ENCODE measurements around the gene ARIH2. TPM values are rescaled to one million over a fixed set of nuclear protein-coding genes. Genes with fewer than 3 reads are reported as not detected.

The ARIH2 gene
- total and polyA plus RNA-seq, 9 of the 15 experiments (the other 6 are each of a cell fraction or from before 2014, with no cell fraction given), result 27.0 to 120 (median 108) TPM

- TF ChIP-seq ZBTB34 (CRISPR knock-in tag; IDR thresholded peaks at IDR 0.05) (no peak), HMBOX1 (IDR thresholded peaks at IDR 0.05) (no peak), MAX (CRISPR knock-in tag; IDR thresholded peaks at IDR 0.05) (peak; percentile 78), PHB2 (IDR thresholded peaks at IDR 0.05; ENCODE audit: low read depth) (no peak), GTF2F1 (IDR thresholded peaks at IDR 0.05; ENCODE audit: low read depth, low read length) (no peak), DMBX1 (CRISPR knock-in tag; IDR thresholded peaks at IDR 0.05; ENCODE audit: borderline replicate concordance) (0 out of 2 replicates have a peak, but pooled peaks have one; percentile 35), SRF (CRISPR knock-in tag; IDR thresholded peaks at IDR 0.05) (no peak), RNF219 (CRISPR knock-in tag; IDR thresholded peaks at IDR 0.05) (no peak), DDX20 (tag; IDR thresholded peaks at IDR 0.05; ENCODE audit: low read depth) (no peak), ZNF316 (IDR thresholded peaks at IDR 0.05) (no peak), XRCC3 (IDR thresholded peaks at IDR 0.05) (no peak), ZNF518B (CRISPR knock-in tag; IDR thresholded peaks at IDR 0.05) (no peak), LEF1 (IDR thresholded peaks at IDR 0.05) (no peak), ZNF75A (CRISPR knock-in tag; IDR thresholded peaks at IDR 0.05) (0 out of 2 replicates have a peak, but pooled peaks have one; percentile 17), FOXK2 (conservative IDR thresholded peaks at IDR 0.05 in 1 of 2, IDR thresholded peaks at IDR 0.05 in 1 of 2; ENCODE audit: low read depth in 2 of 2) (no peak), SREBF1 (IDR thresholded peaks at IDR 0.05; ENCODE audit: borderline replicate concordance, low read depth, low read length) (no peak), USF1 (CRISPR knock-in tag; IDR thresholded peaks at IDR 0.05) (no peak), STAG1 (CRISPR knock-in tag; IDR thresholded peaks at IDR 0.05; ENCODE audit: borderline replicate concordance) (no peak), NFIC (IDR thresholded peaks at IDR 0.05) (no peak), EP300 (IDR thresholded peaks at IDR 0.05; ENCODE audit: low read length) (no peak)
Measured at GRCh38 chr3:49017971-49018706, 99.5 kb downstream of the ARIH2 start, which contains the start of gene DALRD3 (continued).
